ENCODE measurements around the gene BEND7. TPM values are rescaled to one million over a fixed set of nuclear protein-coding genes. Genes with fewer than 3 reads are reported as not detected.

BEND7 gene
- total RNA-seq, 1 donor from 2014 or later, result 25.0 TPM

DNA sequence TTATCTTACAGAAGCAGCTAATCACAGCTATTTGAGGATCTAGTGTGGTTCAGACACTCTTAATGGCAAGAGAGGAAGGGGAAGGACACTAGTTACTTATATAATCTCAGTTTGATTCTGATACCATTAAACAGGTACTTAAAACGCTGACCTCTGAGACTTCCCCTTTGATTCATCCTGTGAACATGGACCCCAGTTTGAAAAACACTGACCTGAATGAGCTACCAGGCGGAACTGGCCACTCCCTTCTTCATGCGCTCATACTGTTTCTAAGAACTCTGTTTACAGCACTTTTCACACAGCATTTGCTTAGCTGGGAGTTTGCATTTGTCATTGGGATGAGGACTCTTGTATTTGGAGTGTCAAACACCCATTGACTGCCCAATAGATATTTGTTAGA is 45.7 kb downstream of the BEND7 start:
- Mint-ChIP-seq H3K4me3 (no peak overlapping the region), H3K27me3 (ENCODE audit: low read depth) (no peaks in the 10 kb centered on the region), H3K4me1 (peaks cover 4% of the 10 kb centered on the region), H3K27ac (ENCODE audit: unreplicated experiment) (no peak overlapping the region), H3K9me3 (no peaks in the 10 kb centered on the region), H3K36me3 (ENCODE audit: low read depth) (peaks cover 5% of the 10 kb centered on the region)
- TF ChIP-seq, protein P1, sequence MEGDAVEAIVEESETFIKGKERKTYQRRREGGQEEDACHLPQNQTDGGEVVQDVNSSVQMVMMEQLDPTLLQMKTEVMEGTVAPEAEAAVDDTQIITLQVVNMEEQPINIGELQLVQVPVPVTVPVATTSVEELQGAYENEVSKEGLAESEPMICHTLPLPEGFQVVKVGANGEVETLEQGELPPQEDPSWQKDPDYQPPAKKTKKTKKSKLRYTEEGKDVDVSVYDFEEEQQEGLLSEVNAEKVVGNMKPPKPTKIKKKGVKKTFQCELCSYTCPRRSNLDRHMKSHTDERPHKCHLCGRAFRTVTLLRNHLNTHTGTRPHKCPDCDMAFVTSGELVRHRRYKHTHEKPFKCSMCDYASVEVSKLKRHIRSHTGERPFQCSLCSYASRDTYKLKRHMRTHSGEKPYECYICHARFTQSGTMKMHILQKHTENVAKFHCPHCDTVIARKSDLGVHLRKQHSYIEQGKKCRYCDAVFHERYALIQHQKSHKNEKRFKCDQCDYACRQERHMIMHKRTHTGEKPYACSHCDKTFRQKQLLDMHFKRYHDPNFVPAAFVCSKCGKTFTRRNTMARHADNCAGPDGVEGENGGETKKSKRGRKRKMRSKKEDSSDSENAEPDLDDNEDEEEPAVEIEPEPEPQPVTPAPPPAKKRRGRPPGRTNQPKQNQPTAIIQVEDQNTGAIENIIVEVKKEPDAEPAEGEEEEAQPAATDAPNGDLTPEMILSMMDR (conservative IDR thresholded peaks at IDR 0.05), result no peak
- DNase-seq (ENCODE audit: low read depth, low spot score), result no peak

DNA sequence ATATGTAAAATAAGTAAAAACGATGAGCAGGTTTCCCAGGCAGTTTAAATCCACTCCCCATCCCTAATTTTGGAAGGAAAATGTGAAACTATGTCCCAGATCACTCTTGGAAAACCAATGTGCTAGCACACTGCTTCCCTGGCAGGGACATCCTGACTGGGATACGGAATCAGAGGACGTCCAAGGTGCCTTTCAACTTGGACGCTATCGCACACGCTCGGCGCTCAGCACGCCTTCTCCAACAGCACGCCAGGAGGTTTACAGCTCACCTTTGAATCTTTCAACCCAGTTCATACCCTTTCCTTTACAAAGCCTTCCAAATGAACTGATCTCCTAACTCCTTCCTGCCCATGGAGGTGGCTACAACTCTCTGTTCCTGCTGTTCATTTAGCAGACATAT is 47.1 kb downstream of the BEND7 start:
- no peak for DNase-seq (ENCODE audit: low read depth, low spot score)
- TF ChIP-seq, protein P1 (conservative IDR thresholded peaks at IDR 0.05), result no peak
- H3K4me1 Mint-ChIP-seq, result no peaks in the 10 kb centered on the region
- H3K27ac Mint-ChIP-seq (ENCODE audit: unreplicated experiment), result no peak overlapping the region
- no peak overlapping the region for H3K4me3 Mint-ChIP-seq
- no peaks in the 10 kb centered on the region for H3K27me3 Mint-ChIP-seq (ENCODE audit: low read depth)
- H3K9me3 Mint-ChIP-seq, result no peaks in the 10 kb centered on the region
- H3K36me3 Mint-ChIP-seq (ENCODE audit: low read depth), result peaks cover 5% of the 10 kb centered on the region

DNA sequence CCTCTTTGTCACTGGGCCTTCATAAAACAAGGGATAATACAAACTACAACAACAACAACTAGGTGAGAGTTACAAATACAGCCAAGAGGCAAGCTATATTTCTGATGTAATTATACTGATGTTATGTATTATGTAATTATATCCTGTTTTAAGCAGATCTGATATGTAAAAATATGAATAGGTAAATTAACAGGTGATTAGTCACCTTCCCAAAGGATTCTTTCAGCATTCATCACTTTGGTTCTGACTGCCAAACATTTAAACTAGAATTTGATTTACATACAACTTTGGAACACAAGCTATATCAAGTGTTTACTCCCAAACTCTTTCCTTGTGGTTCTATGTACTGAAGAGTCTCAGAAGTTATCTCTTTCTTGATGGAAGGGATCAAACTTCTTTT is 53.7 kb downstream of the BEND7 start:
- Mint-ChIP-seq H3K27me3 (ENCODE audit: low read depth) (no peaks in the 10 kb centered on the region), H3K27ac (ENCODE audit: unreplicated experiment) (no peak overlapping the region), H3K36me3 (ENCODE audit: low read depth) (peaks cover 5% of the 10 kb centered on the region), H3K4me1 (no peaks in the 10 kb centered on the region), H3K4me3 (no peak overlapping the region), H3K9me3 (no peaks in the 10 kb centered on the region)
- DNase-seq (ENCODE audit: low read depth, low spot score), result no peak
- TF ChIP-seq, protein P1 (conservative IDR thresholded peaks at IDR 0.05), result no peak

DNA sequence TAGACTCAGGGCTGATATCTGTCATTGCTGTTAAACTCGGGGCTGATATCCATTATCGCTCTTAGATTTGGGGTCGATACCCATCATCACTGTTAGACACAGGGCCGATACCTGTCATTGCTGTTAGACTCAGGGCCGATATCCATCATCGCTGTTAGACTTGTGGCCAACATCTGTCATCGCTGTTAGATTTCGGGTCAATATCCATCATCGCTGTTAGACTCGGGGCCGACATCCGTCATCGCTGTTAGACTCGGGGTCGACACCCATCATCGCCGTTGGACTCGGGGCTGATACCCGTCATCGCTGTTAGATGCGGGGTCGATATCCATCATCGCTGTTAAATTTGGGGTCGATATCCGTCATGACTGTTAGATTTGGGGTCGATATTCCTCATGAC is 54.8 kb downstream of the BEND7 start:
- Mint-ChIP-seq H3K4me3 (no peak overlapping the region), H3K4me1 (no peaks in the 10 kb centered on the region), H3K36me3 (ENCODE audit: low read depth) (peaks cover 3% of the 10 kb centered on the region), H3K9me3 (no peaks in the 10 kb centered on the region), H3K27ac (ENCODE audit: unreplicated experiment) (no peak overlapping the region), H3K27me3 (ENCODE audit: low read depth) (no peaks in the 10 kb centered on the region)
- DNase-seq (ENCODE audit: low read depth, low spot score), result no peak
- TF ChIP-seq, protein P1 (conservative IDR thresholded peaks at IDR 0.05), result no peak

DNA sequence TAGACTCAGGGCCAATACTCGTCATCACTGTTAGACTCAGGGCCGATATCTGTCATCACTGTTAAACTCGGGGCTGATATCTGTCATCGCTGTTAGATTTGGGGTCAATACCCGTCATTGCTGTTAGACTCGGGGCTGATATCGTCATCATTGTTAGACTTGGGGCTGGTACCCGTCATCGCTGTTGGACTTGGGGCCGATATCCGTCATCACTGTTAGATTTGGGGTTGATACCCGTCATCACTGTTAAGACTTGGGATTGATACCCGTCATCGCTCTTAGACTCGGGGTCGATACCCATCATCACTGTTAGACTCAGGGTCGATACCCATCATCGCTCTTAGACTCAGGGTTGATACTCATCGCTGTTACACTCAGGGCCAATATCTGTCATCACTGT is 56.5 kb downstream of the BEND7 start:
- Mint-ChIP-seq H3K27me3 (ENCODE audit: low read depth) (no peaks in the 10 kb centered on the region), H3K9me3 (no peaks in the 10 kb centered on the region), H3K27ac (ENCODE audit: unreplicated experiment) (no peak overlapping the region), H3K36me3 (ENCODE audit: low read depth) (peaks cover 3% of the 10 kb centered on the region), H3K4me3 (no peak overlapping the region), H3K4me1 (no peaks in the 10 kb centered on the region)
- no peak for DNase-seq (ENCODE audit: low read depth, low spot score)
- TF ChIP-seq, protein P1 (conservative IDR thresholded peaks at IDR 0.05), result no peak

DNA sequence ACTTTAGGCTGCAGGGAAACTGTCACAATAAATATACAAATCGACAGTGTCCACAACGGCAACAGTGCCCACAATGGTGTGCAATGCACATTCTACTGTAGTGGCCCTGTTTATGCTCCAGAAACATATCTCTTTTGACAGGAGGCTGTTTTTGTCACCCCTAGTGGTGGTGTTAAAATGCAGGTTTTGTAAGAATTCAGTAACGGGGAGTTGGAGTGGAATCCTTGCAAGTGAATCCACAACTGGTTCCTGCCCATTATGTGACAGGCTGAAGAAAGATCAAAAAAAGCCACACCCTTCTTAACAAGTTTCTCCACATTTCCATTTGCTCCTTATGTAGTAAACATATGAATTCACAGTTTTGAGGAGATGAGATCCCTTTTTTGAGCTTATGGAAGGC is 58.5 kb downstream of the BEND7 start:
- peaks cover 7% of the 10 kb centered on the region for H3K4me1 Mint-ChIP-seq
- H3K27me3 Mint-ChIP-seq (ENCODE audit: low read depth), result no peaks in the 10 kb centered on the region
- no peak overlapping the region for H3K27ac Mint-ChIP-seq (ENCODE audit: unreplicated experiment)
- no peaks in the 10 kb centered on the region for H3K9me3 Mint-ChIP-seq
- peaks cover under 1% of the 10 kb centered on the region for H3K36me3 Mint-ChIP-seq (ENCODE audit: low read depth)
- TF ChIP-seq, protein P1 (conservative IDR thresholded peaks at IDR 0.05), result peak; percentile 49
- no peak for DNase-seq (ENCODE audit: low read depth, low spot score)
- no peak overlapping the region for H3K4me3 Mint-ChIP-seq

Data from neural crest cell (in vitro differentiated cells).